Inflammatory macrophage (primary cell): Measurements from ENCODE around the gene MYH16.
"Not testable (repeated sequence)": the region's sequence is repeated elsewhere in the genome, so short reads cannot be mapped to it uniquely, and the experiment has no call there.

Experiments
- DNase-seq, 2 donors: peaks; one replicate each; pipeline ENCODE4 v3.0.0-alpha.2; 2020 to 2022

Gene MYH16

GRCh38 chr7:99355098-99355497 is 82.5 kb downstream of the MYH16 start:
- DNase-seq = no peak

GRCh38 chr7:99357701-99358490 is 85.3 kb downstream of the MYH16 start:
- DNase-seq = no peak

GRCh38 chr7:99358521-99358920 is 85.9 kb downstream of the MYH16 start:
- not testable (repeated sequence) for DNase-seq

GRCh38 chr7:99359465-99360154 is 87.0 kb downstream of the MYH16 start:
- no peak for DNase-seq
